DND-41 (cell line): ENCODE data around the gene RRP15.
"Not testable (repeated sequence)": the region's sequence is repeated elsewhere in the genome, so short reads cannot be mapped to it uniquely, and the experiment has no call there.

Experiments used
- ATAC-seq: fragments of 200-7000 bp; cut with Tn5 transposase; 3 replicates; pipeline ENCODE4 v1.9.1; 2021; ENCODE audit warnings: low read depth; ENCODE audit not compliant: insufficient read depth
- DNase-seq: peaks from one replicate; pipeline ENCODE4 v3.0.0-alpha.2; 2020
- H2AFZ ChIP-seq: 2 replicates; pipeline ENCODE4 v1.6.0; 2012; ENCODE audit warnings: low read depth, low read length
- H3K27ac ChIP-seq: 2 replicates; pipeline ENCODE4 v1.5.1; 2012; ENCODE audit warnings: low read length, inconsistent platforms
- H3K27me3 ChIP-seq: fragments of 200-600 bp; sonication (generic); 2 replicates; pipeline ENCODE4 v1.6.0; 2012; ENCODE audit warnings: low read length, mild to moderate bottlenecking, inconsistent platforms; ENCODE audit not compliant: insufficient read depth, poor library complexity
- H3K36me3 ChIP-seq: 2 replicates; pipeline ENCODE4 v1.5.1; 2012; ENCODE audit warnings: low read length, inconsistent platforms; ENCODE audit not compliant: insufficient read depth
- H3K4me1 ChIP-seq: 2 replicates; pipeline ENCODE4 v1.5.1; 2012; ENCODE audit warnings: mild to moderate bottlenecking, low read length; ENCODE audit not compliant: insufficient read depth
- H3K4me2 ChIP-seq: 2 replicates; pipeline ENCODE4 v1.6.0; 2012; ENCODE audit warnings: mild to moderate bottlenecking, moderate library complexity, low read length, inconsistent platforms; ENCODE audit not compliant: insufficient read depth
- H3K4me3 ChIP-seq, 2 experiments: fragments of 200-600 bp in 1 of 2; shearing (Covaris generic) in 1 of 2; 2 replicates each; pipeline ENCODE4 v1.5.1; 2012 to 2016; ENCODE audit warnings: inconsistent platforms in 2 of 2, low read length in 2 of 2, mild to moderate bottlenecking in 2 of 2, low read depth in 1 of 2, moderate library complexity in 1 of 2
- H3K79me2 ChIP-seq: 2 replicates; pipeline ENCODE4 v1.6.0; 2012; ENCODE audit warnings: low read length, inconsistent platforms; ENCODE audit not compliant: insufficient read depth
- H3K9ac ChIP-seq: 2 replicates; pipeline ENCODE4 v1.6.0; 2012; ENCODE audit warnings: low read depth, mild to moderate bottlenecking, inconsistent platforms, low read length, moderate library complexity
- H3K9me3 ChIP-seq: 2 replicates; pipeline ENCODE4 v1.5.1; 2012; ENCODE audit warnings: low read length, moderate library complexity, mild to moderate bottlenecking, inconsistent platforms; ENCODE audit not compliant: insufficient read depth, severe bottlenecking
- H4K20me1 ChIP-seq: 2 replicates; pipeline ENCODE4 v1.6.0; 2012; ENCODE audit warnings: low read length; ENCODE audit not compliant: insufficient read depth
- EZH2 ChIP-seq: IDR thresholded peaks from 3 replicates; pipeline ENCODE4 v1.6.1; 2012; ENCODE audit warnings: borderline replicate concordance, low read depth, mild to moderate bottlenecking, moderate library complexity, low read length, inconsistent platforms; ENCODE audit not compliant: severe bottlenecking
- TF ChIP-seq, protein P1 (sequence below): IDR thresholded peaks from 2 replicates; pipeline ENCODE4 v1.5.1; 2012; ENCODE audit warnings: borderline replicate concordance, low read length, moderate library complexity, mild to moderate bottlenecking; ENCODE audit not compliant: poor library complexity, severe bottlenecking; ENCODE audit errors: extremely low read depth

The RRP15 gene

DNA sequence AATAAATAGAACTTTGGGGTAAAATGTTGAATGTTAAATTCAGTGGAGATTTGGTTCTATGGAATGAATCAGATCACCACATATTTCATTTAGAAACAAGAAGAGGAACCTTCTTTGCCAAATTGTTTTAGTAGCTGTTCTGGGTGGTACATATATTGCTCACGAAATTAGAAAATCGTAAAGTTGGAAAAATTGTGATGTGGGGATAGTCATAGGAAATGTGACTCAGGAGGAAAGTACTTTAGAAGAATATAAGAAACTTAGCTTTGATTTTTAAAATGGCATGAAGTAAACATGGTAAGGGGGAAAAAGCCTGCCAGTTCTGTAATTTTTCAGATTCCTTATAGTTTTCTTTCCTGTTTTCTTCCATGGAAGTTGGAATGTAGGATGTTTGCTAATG is 27.4 kb downstream of the RRP15 start:
- no peaks in the 10 kb centered on the region for H4K20me1 ChIP-seq

DNA sequence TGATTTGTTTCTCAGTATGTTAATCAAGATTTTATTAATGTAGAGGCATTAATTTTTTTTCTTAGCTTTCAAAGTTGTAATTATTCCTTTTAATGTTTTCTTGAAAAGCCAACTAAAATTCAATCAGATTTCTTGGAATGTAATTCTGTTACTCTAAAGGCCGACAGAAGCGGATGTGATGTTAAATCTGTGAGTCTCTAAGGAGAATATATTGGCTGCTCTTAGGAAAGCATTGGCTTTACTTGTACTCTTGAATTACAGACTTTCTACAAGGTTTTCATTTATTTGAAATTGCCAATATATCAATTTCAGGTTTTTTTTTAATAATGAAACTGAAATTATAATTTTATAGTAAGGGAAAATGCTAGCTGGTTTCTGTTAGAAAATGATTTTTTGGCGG is 29.2 kb downstream of the RRP15 start:
- Histone ChIP-seq H2AFZ (no peak overlapping the region), H3K9ac (no peak overlapping the region), H3K9me3 (no peaks in the 10 kb centered on the region), H3K4me2 (no peak overlapping the region), H3K36me3 (no peaks in the 10 kb centered on the region), H3K27me3 (no peaks in the 10 kb centered on the region), H4K20me1 (no peaks in the 10 kb centered on the region), H3K4me3 (no peak overlapping the region), H3K4me1 (no peaks in the 10 kb centered on the region), H3K27ac (no peak overlapping the region), H3K79me2 (no peaks in the 10 kb centered on the region)
- DNase-seq: no peak
- TF ChIP-seq EZH2: no peak
- TF ChIP-seq, protein P1, sequence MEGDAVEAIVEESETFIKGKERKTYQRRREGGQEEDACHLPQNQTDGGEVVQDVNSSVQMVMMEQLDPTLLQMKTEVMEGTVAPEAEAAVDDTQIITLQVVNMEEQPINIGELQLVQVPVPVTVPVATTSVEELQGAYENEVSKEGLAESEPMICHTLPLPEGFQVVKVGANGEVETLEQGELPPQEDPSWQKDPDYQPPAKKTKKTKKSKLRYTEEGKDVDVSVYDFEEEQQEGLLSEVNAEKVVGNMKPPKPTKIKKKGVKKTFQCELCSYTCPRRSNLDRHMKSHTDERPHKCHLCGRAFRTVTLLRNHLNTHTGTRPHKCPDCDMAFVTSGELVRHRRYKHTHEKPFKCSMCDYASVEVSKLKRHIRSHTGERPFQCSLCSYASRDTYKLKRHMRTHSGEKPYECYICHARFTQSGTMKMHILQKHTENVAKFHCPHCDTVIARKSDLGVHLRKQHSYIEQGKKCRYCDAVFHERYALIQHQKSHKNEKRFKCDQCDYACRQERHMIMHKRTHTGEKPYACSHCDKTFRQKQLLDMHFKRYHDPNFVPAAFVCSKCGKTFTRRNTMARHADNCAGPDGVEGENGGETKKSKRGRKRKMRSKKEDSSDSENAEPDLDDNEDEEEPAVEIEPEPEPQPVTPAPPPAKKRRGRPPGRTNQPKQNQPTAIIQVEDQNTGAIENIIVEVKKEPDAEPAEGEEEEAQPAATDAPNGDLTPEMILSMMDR: no peak
- ATAC-seq: no peak

More for the DNA sequence above, 27.4 kb downstream of the RRP15 start:
- H3K4me1 ChIP-seq: no peaks in the 10 kb centered on the region
- H3K9me3 ChIP-seq: no peaks in the 10 kb centered on the region
- H3K36me3 ChIP-seq: no peaks in the 10 kb centered on the region
- no peak overlapping the region for H3K9ac ChIP-seq
- H3K27ac ChIP-seq: no peak overlapping the region
- H3K27me3 ChIP-seq: no peaks in the 10 kb centered on the region
- DNase-seq (no peak), ATAC-seq (no peak)
- no peaks in the 10 kb centered on the region for H3K79me2 ChIP-seq
- H3K4me3 ChIP-seq: no peak overlapping the region
- H3K4me2 ChIP-seq: no peak overlapping the region
- TF ChIP-seq EZH2: no peak
- TF ChIP-seq, protein P1: no peak
- no peak overlapping the region for H2AFZ ChIP-seq

DNA sequence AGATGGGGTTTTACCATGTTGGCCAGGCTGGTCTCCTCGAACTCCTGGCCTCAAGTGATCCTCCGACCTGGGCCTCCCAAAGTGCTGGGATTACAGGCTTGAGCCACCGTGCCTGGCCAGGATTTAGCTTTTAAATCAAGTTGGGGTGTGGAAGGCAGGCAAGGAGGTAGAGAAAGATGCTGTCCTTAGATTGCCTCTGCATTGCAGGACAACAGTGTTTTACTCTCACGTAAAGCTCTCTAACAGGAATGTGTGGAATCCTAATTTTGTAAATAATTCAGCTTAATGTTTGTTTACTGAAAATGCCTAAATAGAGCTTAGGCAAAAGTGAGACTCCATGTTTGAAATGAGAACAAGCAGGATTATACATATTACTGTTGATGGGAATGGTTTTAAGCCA is 30.5 kb downstream of the RRP15 start:
- H3K4me3 ChIP-seq: no peak overlapping the region
- no peak overlapping the region for H3K4me2 ChIP-seq
- H3K36me3 ChIP-seq: no peaks in the 10 kb centered on the region
- DNase-seq: no peak
- H3K9ac ChIP-seq: no peak overlapping the region
- H3K27me3 ChIP-seq: no peaks in the 10 kb centered on the region
- no peaks in the 10 kb centered on the region for H3K79me2 ChIP-seq
- H2AFZ ChIP-seq: no peak overlapping the region
- no peak for ATAC-seq
- TF ChIP-seq, protein P1: no peak
- TF ChIP-seq EZH2: no peak
- no peaks in the 10 kb centered on the region for H3K4me1 ChIP-seq
- H3K27ac ChIP-seq: no peak overlapping the region
- no peaks in the 10 kb centered on the region for H4K20me1 ChIP-seq
- no peaks in the 10 kb centered on the region for H3K9me3 ChIP-seq

DNA sequence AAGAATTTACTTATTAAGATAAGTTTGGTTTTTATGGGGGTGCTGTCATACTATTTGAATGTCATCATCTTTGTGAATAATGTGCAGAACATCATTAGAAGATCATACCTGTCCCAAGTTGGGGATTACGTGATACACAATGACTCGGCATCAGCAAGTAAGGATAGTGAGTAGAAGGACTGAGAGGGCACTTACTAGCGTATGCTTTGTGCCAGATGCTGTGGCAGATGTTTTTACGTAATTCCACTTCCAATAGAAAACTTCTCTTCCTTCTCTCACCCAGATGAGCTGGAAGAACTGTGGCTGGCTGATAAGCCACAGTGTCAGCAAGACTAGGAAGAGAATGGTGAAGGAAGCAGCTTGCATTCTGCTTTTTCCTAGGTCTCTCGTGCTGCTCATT is 32.0 kb downstream of the RRP15 start:
- Histone ChIP-seq H3K4me1 (no peaks in the 10 kb centered on the region), H4K20me1 (no peaks in the 10 kb centered on the region), H3K27ac (no peak overlapping the region), H3K27me3 (no peaks in the 10 kb centered on the region), H2AFZ (no peak overlapping the region), H3K36me3 (no peaks in the 10 kb centered on the region), H3K9me3 (no peaks in the 10 kb centered on the region), H3K9ac (no peak overlapping the region), H3K79me2 (no peaks in the 10 kb centered on the region), H3K4me2 (no peak overlapping the region), H3K4me3 (no peak overlapping the region)
- TF ChIP-seq, protein P1: no peak
- TF ChIP-seq EZH2: no peak
- DNase-seq (no peak), ATAC-seq (no peak)

DNA sequence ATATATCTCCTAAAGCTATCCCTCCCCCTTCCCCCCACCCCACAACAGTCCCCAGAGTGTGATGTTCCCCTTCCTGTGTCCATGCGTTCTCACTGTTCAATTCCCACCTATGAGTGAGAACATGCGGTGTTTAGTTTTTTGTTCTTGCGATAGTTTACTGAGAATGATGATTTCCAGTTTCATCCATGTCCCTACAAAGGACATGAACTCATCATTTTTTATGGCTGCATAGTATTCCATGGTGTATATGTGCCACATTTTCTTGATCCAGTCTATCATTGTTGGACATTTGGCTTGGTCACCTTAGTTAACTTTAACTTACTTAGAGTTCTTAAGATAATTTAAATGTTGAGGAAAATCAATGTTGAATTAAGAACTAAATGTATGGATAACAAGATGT is 35.1 kb downstream of the RRP15 start:
- not testable (repeated sequence) for H3K27me3 ChIP-seq, ATAC-seq, H3K27ac ChIP-seq, H3K4me3 ChIP-seq, H2AFZ ChIP-seq, H3K4me1 ChIP-seq, H3K9ac ChIP-seq, H3K9me3 ChIP-seq, H3K79me2 ChIP-seq, H3K4me2 ChIP-seq, DNase-seq, H4K20me1 ChIP-seq
- H3K36me3 ChIP-seq: peaks cover 12% of the 10 kb centered on the region
